HCT116 (cell line): ENCODE results near the gene ZER1. TPM values are rescaled to one million over a fixed set of nuclear protein-coding genes. Genes with fewer than 3 reads are reported as not detected.

ENCODE experiments used
- ATAC-seq: fragments of 200-7000 bp; cut with Tn5 transposase; 2 replicates; pipeline ENCODE4 v1.9.1; 2020; ENCODE audit warnings: mild to moderate bottlenecking, moderate library complexity
- BruUV-seq: library from RNA; stranded (reverse); fragments of 400-500 nt; replicated peaks from 2 replicates; lab custom pipeline; 2021; lab: Mats Ljungman, UMichigan
- CTCF ChIA-PET: fragments of 300-600 bp; sonication (Branson Sonifier 250); formaldehyde crosslinking; loops from one replicate; lab custom pipeline; 2021; ENCODE audit warnings: antibody characterized with exemption; lab: Charles Lee
- POLR2A ChIA-PET: fragments of 300-600, 350-600 bp; sonication (Branson Sonifier 250); formaldehyde crosslinking; loops from one replicate; lab custom pipeline; 2021; ENCODE audit warnings: antibody characterized with exemption; lab: Charles Lee
- RAD21 ChIA-PET, 2 experiments: fragments of 300-600 bp; sonication (Branson Sonifier 250); formaldehyde crosslinking; loops; one replicate each; lab custom pipeline; 2023; ENCODE audit warnings: low total read pairs in 2 of 2; ENCODE audit not compliant: uncharacterized antibody in 2 of 2, unreplicated experiment in 2 of 2, low non-redundant PET in 1 of 2; lab: Charles Lee
- DNase-seq: peaks from one replicate; pipeline ENCODE4 v3.0.0-alpha.2; 2010; ENCODE audit warnings: low read depth, low spot score
- H2AFZ ChIP-seq: fragments of 200-600 bp; shearing (Covaris generic), sonication (generic); 2 replicates; pipeline ENCODE4 v1.6.1; 2017; ENCODE audit warnings: low read depth, mixed run types, mixed read lengths, antibody characterized with exemption, low read length; ENCODE audit not compliant: poor library complexity, severe bottlenecking
- H3K27ac ChIP-seq: 2 replicates; pipeline ENCODE4 v1.5.1; 2012; ENCODE audit warnings: low read depth, low read length
- H3K27me3 ChIP-seq: fragments of 200-600 bp; sonication (generic); 2 replicates; pipeline ENCODE4 v1.6.1; 2016; ENCODE audit warnings: mixed run types, low read length, mixed read lengths; ENCODE audit not compliant: insufficient read depth
- H3K36me3 ChIP-seq, 2 experiments: fragments of 200-500 bp in 1 of 2; fragments of 200-600 bp in 1 of 2; sonication (Bioruptor generic) in 1 of 2; sonication (generic) in 1 of 2; 2 replicates each; pipeline versions ENCODE4 v1.5.1 to v1.6.1; 2014 to 2016; ENCODE audit warnings: low read length in 2 of 2, inconsistent platforms in 1 of 2, mixed read lengths in 1 of 2, mixed run types in 1 of 2; ENCODE audit not compliant: insufficient read depth in 2 of 2, control insufficient read depth in 1 of 2
- H3K4me1 ChIP-seq, 2 experiments: fragments of 200-600 bp in 1 of 2; sonication (generic) in 1 of 2; 2 replicates each; pipeline versions ENCODE4 v1.5.1 to v1.6.1; 2012 to 2017; ENCODE audit warnings: low read length in 2 of 2, inconsistent platforms in 1 of 2, mild to moderate bottlenecking in 1 of 2, mixed read lengths in 1 of 2, mixed run types in 1 of 2, moderate library complexity in 1 of 2; ENCODE audit not compliant: insufficient read depth in 2 of 2, control insufficient read depth in 1 of 2
- H3K4me2 ChIP-seq: fragments of 200-600 bp; sonication (generic); 2 replicates; pipeline ENCODE4 v1.6.1; 2017; ENCODE audit warnings: mixed run types, low read length, mixed read lengths
- H3K4me3 ChIP-seq, 2 experiments: fragments of 200-600 bp in 1 of 2; sonication (generic) in 1 of 2; replicated peaks in 1 of 2; 2 replicates each; pipeline ENCODE4 v1.5.1; 2011 to 2016; ENCODE audit warnings: low read length in 2 of 2, control low read depth in 1 of 2, low read depth in 1 of 2, mild to moderate bottlenecking in 1 of 2, mixed read lengths in 1 of 2, mixed run types in 1 of 2
- H3K79me2 ChIP-seq: fragments of 200-600 bp; sonication (generic); 2 replicates; pipeline ENCODE4 v1.6.1; 2017; ENCODE audit warnings: mild to moderate bottlenecking, mixed run types, low read length, moderate library complexity, mixed read lengths; ENCODE audit not compliant: insufficient read depth
- H3K9ac ChIP-seq: fragments of 200-600 bp; sonication (generic); 2 replicates; pipeline ENCODE4 v1.6.1; 2016; ENCODE audit warnings: low read length, mixed read lengths
- H3K9me2 ChIP-seq: fragments of 200-600 bp; sonication (generic), shearing (Covaris generic); 2 replicates; pipeline ENCODE4 v1.6.1; 2017; ENCODE audit warnings: mixed run types, mild to moderate bottlenecking, moderate library complexity; ENCODE audit not compliant: insufficient read depth
- H3K9me3 ChIP-seq, 2 experiments: fragments of 200-500 bp in 1 of 2; fragments of 200-600 bp in 1 of 2; sonication (Bioruptor generic) in 1 of 2; sonication (generic) in 1 of 2; 2 replicates each; pipeline ENCODE4 v1.6.1; 2014 to 2017; ENCODE audit warnings: low read length in 2 of 2, mixed read lengths in 2 of 2, inconsistent platforms in 1 of 2, low read depth in 1 of 2, mild to moderate bottlenecking in 1 of 2, mixed run types in 1 of 2, moderate library complexity in 1 of 2; ENCODE audit not compliant: control insufficient read depth in 1 of 2, insufficient read depth in 1 of 2
- H4K20me1 ChIP-seq: fragments of 200-600 bp; sonication (generic), shearing (Covaris generic); 2 replicates; pipeline ENCODE4 v1.6.1; 2017; ENCODE audit warnings: mixed run types, mild to moderate bottlenecking, moderate library complexity; ENCODE audit not compliant: insufficient read depth
- CBX3 ChIP-seq: IDR thresholded peaks from 2 replicates; pipeline ENCODE4 v1.6.1; 2012; ENCODE audit warnings: low read depth
- CEBPB ChIP-seq: IDR thresholded peaks from 2 replicates; pipeline ENCODE4 v1.6.1; 2012; ENCODE audit warnings: low read depth
- ELF1 ChIP-seq: IDR thresholded peaks from 2 replicates; pipeline ENCODE4 v1.6.1; 2012; ENCODE audit warnings: low read depth, borderline replicate concordance
- EZH2 ChIP-seq: fragments of 200-600 bp; sonication (generic); IDR thresholded peaks from 2 replicates; pipeline ENCODE4 v1.6.1; 2017; ENCODE audit warnings: antibody characterized with exemption, mixed run types
- EZH2phosphoT487 ChIP-seq: fragments of 200-600 bp; IDR thresholded peaks from 2 replicates; pipeline ENCODE4 v1.6.1; 2018; ENCODE audit warnings: antibody characterized with exemption, borderline replicate concordance
- JUND ChIP-seq: IDR thresholded peaks from 2 replicates; pipeline ENCODE4 v1.6.1; 2012
- POLR2A ChIP-seq: IDR thresholded peaks from 2 replicates; pipeline ENCODE4 v1.7.0; 2011; ENCODE audit warnings: borderline replicate concordance; ENCODE audit not compliant: insufficient read depth, insufficient read length; ENCODE audit errors: extremely low read depth
- POLR2AphosphoS5 ChIP-seq: IDR thresholded peaks from 2 replicates; pipeline ENCODE4 v1.6.1; 2011; ENCODE audit warnings: mild to moderate bottlenecking, low read depth, low read length, moderate library complexity
- RAD21 ChIP-seq: IDR thresholded peaks from 2 replicates; pipeline ENCODE4 v1.6.1; 2012; ENCODE audit warnings: low read depth, mild to moderate bottlenecking
- SIN3A ChIP-seq: IDR thresholded peaks from 2 replicates; pipeline ENCODE4 v1.6.1; 2012; ENCODE audit warnings: low read depth
- SRF ChIP-seq: IDR thresholded peaks from 2 replicates; pipeline ENCODE4 v1.6.1; 2012; ENCODE audit warnings: low read depth
- TCF7L2 ChIP-seq: IDR thresholded peaks from 2 replicates; pipeline ENCODE4 v1.7.0; 2011; ENCODE audit warnings: borderline replicate concordance, inconsistent platforms; ENCODE audit not compliant: insufficient read depth, insufficient read length; ENCODE audit errors: extremely low read depth
- YY1 ChIP-seq: IDR thresholded peaks from 2 replicates; pipeline ENCODE4 v1.6.1; 2011; ENCODE audit warnings: low read length, low read depth, moderate library complexity, mild to moderate bottlenecking; ENCODE audit not compliant: insufficient replicate concordance; ENCODE audit errors: extremely low read depth
- ZNF274 ChIP-seq: fragments of 200-500 bp; sonication (Bioruptor generic); IDR thresholded peaks from 2 replicates; pipeline ENCODE4 v1.6.1; 2014; ENCODE audit warnings: mild to moderate bottlenecking, low read depth, low read length, inconsistent platforms
- intact Hi-C: fragments of 100-400 bp; cut with micrococcal nuclease; formaldehyde crosslinking; loops from 2 replicates; pipeline ENCODE4 v1.10.0; 2022
- total RNA-seq: library from RNA; stranded (reverse); gene quantifications from one replicate; pipeline ENCODE4 v1.2.1, GENCODE V29; 2021; ENCODE audit not compliant: unreplicated experiment
- TF ChIP-seq, protein P1 (sequence below): IDR thresholded peaks from 2 replicates; pipeline ENCODE4 v1.6.1; 2012
- TF ChIP-seq, protein P2 (sequence below): IDR thresholded peaks from 2 replicates; pipeline ENCODE4 v1.6.1; 2011; ENCODE audit warnings: mild to moderate bottlenecking, low read length, moderate library complexity; ENCODE audit not compliant: insufficient replicate concordance; ENCODE audit errors: extremely low read depth
- TF ChIP-seq, protein P3 (sequence below): IDR thresholded peaks from 2 replicates; pipeline ENCODE4 v1.6.1; 2012; ENCODE audit warnings: low read depth
- TF ChIP-seq, protein P4 (sequence below): IDR thresholded peaks from 2 replicates; pipeline ENCODE4 v1.6.1; 2012

Gene ZER1
- total RNA-seq, 1 experiment from 2014 or later: 18.0 TPM

DNA sequence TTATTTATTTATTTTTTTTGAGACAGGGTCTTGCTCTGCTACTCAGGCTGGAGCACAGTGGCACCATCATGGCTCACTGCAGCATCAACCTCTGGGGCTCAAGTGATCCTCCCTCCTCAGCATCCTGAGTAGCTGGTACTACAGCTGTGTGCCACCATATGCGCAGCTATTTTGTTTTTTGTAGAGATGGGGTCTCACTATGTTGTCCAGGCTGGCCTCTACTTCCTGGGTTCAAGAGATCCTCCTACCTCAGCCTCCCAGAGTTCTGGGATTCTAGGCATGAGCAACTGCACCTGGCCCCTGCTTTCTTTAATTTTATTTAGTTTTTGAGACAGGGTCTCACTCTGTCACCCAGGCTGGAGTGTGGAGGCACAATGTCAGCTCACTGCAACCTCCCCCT, 28.3 kb downstream of the ZER1 start:
- Histone ChIP-seq H3K27me3 (no peaks in the 10 kb centered on the region), H2AFZ (no peak overlapping the region), H3K9me2 (no peaks in the 10 kb centered on the region), H3K36me3 (no peaks in the 10 kb centered on the region), H3K27ac (no peak overlapping the region), H4K20me1 (no peaks in the 10 kb centered on the region), H3K9me3 (no peaks in the 10 kb centered on the region), H3K9ac (no peak overlapping the region), H3K79me2 (no peaks in the 10 kb centered on the region), H3K4me1 (no peaks in the 10 kb centered on the region), H3K4me3 (no peak overlapping the region), H3K4me2 (no peak overlapping the region)
- intact Hi-C loops: no loop called here
- DNase-seq (no peak), ATAC-seq (no peak)
- POLR2A ChIA-PET: no interaction called here
- TF ChIP-seq EZH2: no peak
- TF ChIP-seq, protein P1, sequence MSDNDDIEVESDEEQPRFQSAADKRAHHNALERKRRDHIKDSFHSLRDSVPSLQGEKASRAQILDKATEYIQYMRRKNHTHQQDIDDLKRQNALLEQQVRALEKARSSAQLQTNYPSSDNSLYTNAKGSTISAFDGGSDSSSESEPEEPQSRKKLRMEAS: no peak
- TF ChIP-seq JUND: no peak
- TF ChIP-seq YY1: no peak
- TF ChIP-seq ELF1: no peak
- TF ChIP-seq, protein P2, sequence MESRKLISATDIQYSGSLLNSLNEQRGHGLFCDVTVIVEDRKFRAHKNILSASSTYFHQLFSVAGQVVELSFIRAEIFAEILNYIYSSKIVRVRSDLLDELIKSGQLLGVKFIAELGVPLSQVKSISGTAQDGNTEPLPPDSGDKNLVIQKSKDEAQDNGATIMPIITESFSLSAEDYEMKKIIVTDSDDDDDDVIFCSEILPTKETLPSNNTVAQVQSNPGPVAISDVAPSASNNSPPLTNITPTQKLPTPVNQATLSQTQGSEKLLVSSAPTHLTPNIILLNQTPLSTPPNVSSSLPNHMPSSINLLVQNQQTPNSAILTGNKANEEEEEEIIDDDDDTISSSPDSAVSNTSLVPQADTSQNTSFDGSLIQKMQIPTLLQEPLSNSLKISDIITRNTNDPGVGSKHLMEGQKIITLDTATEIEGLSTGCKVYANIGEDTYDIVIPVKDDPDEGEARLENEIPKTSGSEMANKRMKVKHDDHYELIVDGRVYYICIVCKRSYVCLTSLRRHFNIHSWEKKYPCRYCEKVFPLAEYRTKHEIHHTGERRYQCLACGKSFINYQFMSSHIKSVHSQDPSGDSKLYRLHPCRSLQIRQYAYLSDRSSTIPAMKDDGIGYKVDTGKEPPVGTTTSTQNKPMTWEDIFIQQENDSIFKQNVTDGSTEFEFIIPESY: no peak
- no peak for TF ChIP-seq EZH2phosphoT487
- TF ChIP-seq TCF7L2: no peak
- TF ChIP-seq SIN3A: no peak
- no peak for TF ChIP-seq CBX3
- TF ChIP-seq, protein P3, sequence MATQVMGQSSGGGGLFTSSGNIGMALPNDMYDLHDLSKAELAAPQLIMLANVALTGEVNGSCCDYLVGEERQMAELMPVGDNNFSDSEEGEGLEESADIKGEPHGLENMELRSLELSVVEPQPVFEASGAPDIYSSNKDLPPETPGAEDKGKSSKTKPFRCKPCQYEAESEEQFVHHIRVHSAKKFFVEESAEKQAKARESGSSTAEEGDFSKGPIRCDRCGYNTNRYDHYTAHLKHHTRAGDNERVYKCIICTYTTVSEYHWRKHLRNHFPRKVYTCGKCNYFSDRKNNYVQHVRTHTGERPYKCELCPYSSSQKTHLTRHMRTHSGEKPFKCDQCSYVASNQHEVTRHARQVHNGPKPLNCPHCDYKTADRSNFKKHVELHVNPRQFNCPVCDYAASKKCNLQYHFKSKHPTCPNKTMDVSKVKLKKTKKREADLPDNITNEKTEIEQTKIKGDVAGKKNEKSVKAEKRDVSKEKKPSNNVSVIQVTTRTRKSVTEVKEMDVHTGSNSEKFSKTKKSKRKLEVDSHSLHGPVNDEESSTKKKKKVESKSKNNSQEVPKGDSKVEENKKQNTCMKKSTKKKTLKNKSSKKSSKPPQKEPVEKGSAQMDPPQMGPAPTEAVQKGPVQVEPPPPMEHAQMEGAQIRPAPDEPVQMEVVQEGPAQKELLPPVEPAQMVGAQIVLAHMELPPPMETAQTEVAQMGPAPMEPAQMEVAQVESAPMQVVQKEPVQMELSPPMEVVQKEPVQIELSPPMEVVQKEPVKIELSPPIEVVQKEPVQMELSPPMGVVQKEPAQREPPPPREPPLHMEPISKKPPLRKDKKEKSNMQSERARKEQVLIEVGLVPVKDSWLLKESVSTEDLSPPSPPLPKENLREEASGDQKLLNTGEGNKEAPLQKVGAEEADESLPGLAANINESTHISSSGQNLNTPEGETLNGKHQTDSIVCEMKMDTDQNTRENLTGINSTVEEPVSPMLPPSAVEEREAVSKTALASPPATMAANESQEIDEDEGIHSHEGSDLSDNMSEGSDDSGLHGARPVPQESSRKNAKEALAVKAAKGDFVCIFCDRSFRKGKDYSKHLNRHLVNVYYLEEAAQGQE: no peak
- no peak for TF ChIP-seq SRF
- TF ChIP-seq CEBPB: no peak
- no peak for TF ChIP-seq POLR2AphosphoS5
- TF ChIP-seq, protein P4, sequence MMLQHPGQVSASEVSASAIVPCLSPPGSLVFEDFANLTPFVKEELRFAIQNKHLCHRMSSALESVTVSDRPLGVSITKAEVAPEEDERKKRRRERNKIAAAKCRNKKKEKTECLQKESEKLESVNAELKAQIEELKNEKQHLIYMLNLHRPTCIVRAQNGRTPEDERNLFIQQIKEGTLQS: no peak
- no peak for TF ChIP-seq RAD21
- no peak for TF ChIP-seq ZNF274
- TF ChIP-seq POLR2A: no peak
- BruUV-seq: no TSS peak
- RAD21 ChIA-PET: no interaction called here
- CTCF ChIA-PET: interaction anchor here (1.7 kb wide), 1 partner anchor 10 kb away, joined by 6 read pairs; no protein-coding TSS in a partner anchor
